H1 (cell line): ENCODE results near the gene ATP6V0A4. TPM values are rescaled to one million over a fixed set of nuclear protein-coding genes. Genes with fewer than 3 reads are reported as not detected.

Source experiments
- CTCF ChIA-PET: fragments of 300-600 bp; sonication (Branson Sonifier 250); formaldehyde crosslinking; loops from one replicate; lab custom pipeline; 2021; ENCODE audit not compliant: partially characterized antibody; lab: Charles Lee
- POLR2A ChIA-PET: fragments of 300-600 bp; sonication (Branson Sonifier 250); formaldehyde crosslinking; loops from one replicate; lab custom pipeline; 2021; ENCODE audit warnings: inconsistent platforms; ENCODE audit not compliant: partially characterized antibody; lab: Charles Lee
- DNase-seq, 2 experiments: peaks; one replicate each; pipeline versions ENCODE4 v3.0.0 to v3.0.0-alpha.2; 2010 to 2022; ENCODE audit warnings: low spot score in 2 of 2, low read depth in 1 of 2, mixed read lengths in 1 of 2
- FAIRE-seq: peaks from 2 replicates; lab custom pipeline; 2011; peaks lifted over from hg19 to GRCh38; lab: Jason Lieb, UNC
- H2AFZ ChIP-seq: 2 replicates; pipeline ENCODE4 v1.8.1; 2012; ENCODE audit warnings: low read length, inconsistent platforms
- H2AK5ac ChIP-seq: 2 replicates; pipeline ENCODE4 v1.6.1; 2013; ENCODE audit warnings: low read depth, low read length
- H2BK120ac ChIP-seq: replicated peaks from 2 replicates; pipeline ENCODE3; 2013; ENCODE audit warnings: low read depth, low read length, inconsistent platforms
- H2BK12ac ChIP-seq: 2 replicates; pipeline ENCODE4 v1.6.1; 2013; ENCODE audit warnings: low read depth, low read length
- H2BK15ac ChIP-seq: 2 replicates; pipeline ENCODE4 v1.6.1; 2013; ENCODE audit warnings: low read length
- H2BK20ac ChIP-seq: 2 replicates; pipeline ENCODE4 v1.6.1; 2013; ENCODE audit warnings: low read length
- H2BK5ac ChIP-seq: 2 replicates; pipeline ENCODE4 v1.6.1; 2013; ENCODE audit warnings: low read depth, low read length
- H3K14ac ChIP-seq: 2 replicates; pipeline ENCODE4 v1.6.1; 2013; ENCODE audit warnings: inconsistent platforms; ENCODE audit not compliant: insufficient read length
- H3K18ac ChIP-seq: 2 replicates; pipeline ENCODE4 v1.6.1; 2013; ENCODE audit warnings: low read length; ENCODE audit errors: extremely low read depth
- H3K23ac ChIP-seq: 2 replicates; pipeline ENCODE4 v1.6.1; 2013; ENCODE audit warnings: inconsistent platforms; ENCODE audit not compliant: insufficient read length
- H3K23me2 ChIP-seq: 2 replicates; pipeline ENCODE4 v1.6.1; 2013; ENCODE audit warnings: low read depth, low read length
- H3K27ac ChIP-seq: 2 replicates; pipeline ENCODE4 v1.6.1; 2011; ENCODE audit warnings: low read depth, low read length, inconsistent platforms
- H3K27me3 ChIP-seq, 4 experiments: replicated peaks in 1 of 4; 1 replicate in 1 of 4; 2 replicates in 3 of 4; pipeline versions ENCODE4 v1.6.1 to v1.8.1; 2011 to 2013; ENCODE audit warnings: low read length in 3 of 4, mild to moderate bottlenecking in 3 of 4, inconsistent platforms in 2 of 4, mixed read lengths in 2 of 4, moderate library complexity in 1 of 4; ENCODE audit not compliant: control insufficient read depth in 3 of 4, insufficient read depth in 3 of 4; ENCODE audit errors: extremely low read depth in 1 of 4
- H3K36me3 ChIP-seq, 4 experiments: 2 replicates each; pipeline versions ENCODE4 v1.6.1 to v1.8.1; 2011 to 2013; ENCODE audit warnings: mild to moderate bottlenecking in 4 of 4, low read length in 3 of 4, moderate library complexity in 2 of 4, control low read depth in 1 of 4, inconsistent platforms in 1 of 4; ENCODE audit not compliant: insufficient read depth in 4 of 4, control insufficient read depth in 2 of 4
- H3K4ac ChIP-seq: replicated peaks from 2 replicates; pipeline ENCODE3; 2013; ENCODE audit warnings: low read length, low read depth, mixed read lengths, inconsistent platforms; ENCODE audit not compliant: insufficient read length
- H3K4me1 ChIP-seq, 4 experiments: replicated peaks in 1 of 4; 1 replicate in 1 of 4; 2 replicates in 3 of 4; pipeline versions ENCODE4 v1.6.1 to v1.8.1; 2011 to 2013; ENCODE audit warnings: low read length in 3 of 4, inconsistent platforms in 2 of 4, mixed read lengths in 1 of 4; ENCODE audit not compliant: insufficient read depth in 4 of 4, control insufficient read depth in 3 of 4
- H3K4me2 ChIP-seq, 2 experiments: 2 replicates each; pipeline versions ENCODE4 v1.6.1 to v1.8.1; 2011 to 2013; ENCODE audit warnings: low read depth in 2 of 2, low read length in 2 of 2, control low read depth in 1 of 2, inconsistent platforms in 1 of 2, mild to moderate bottlenecking in 1 of 2; ENCODE audit not compliant: insufficient read depth in 1 of 2
- H3K4me3 ChIP-seq, 4 experiments: fragments of 200-600, 300-600 bp in 1 of 4; sonication (generic), shearing (Covaris generic), sonication (Bioruptor Twin) in 1 of 4; 2 replicates each; pipeline versions ENCODE4 v1.5.1 to v1.8.1; 2011 to 2016; ENCODE audit warnings: low read length in 4 of 4, low read depth in 3 of 4, control low read depth in 2 of 4, inconsistent platforms in 2 of 4, mild to moderate bottlenecking in 2 of 4, mixed read lengths in 1 of 4, moderate library complexity in 1 of 4; ENCODE audit not compliant: insufficient read depth in 2 of 4; ENCODE audit errors: extremely low read depth in 1 of 4
- H3K56ac ChIP-seq: replicated peaks from 2 replicates; pipeline ENCODE3; 2013; ENCODE audit warnings: low read depth, mild to moderate bottlenecking, mixed read lengths, low read length, inconsistent platforms; ENCODE audit not compliant: insufficient read length
- H3K79me1 ChIP-seq: 2 replicates; pipeline ENCODE4 v1.6.1; 2013; ENCODE audit warnings: low read depth, low read length, control low read depth
- H3K79me2 ChIP-seq, 2 experiments: 2 replicates each; pipeline versions ENCODE4 v1.6.1 to v1.8.1; 2012 to 2013; ENCODE audit warnings: low read length in 2 of 2, mild to moderate bottlenecking in 2 of 2, inconsistent platforms in 1 of 2; ENCODE audit not compliant: insufficient read depth in 2 of 2, control insufficient read depth in 1 of 2
- H3K9ac ChIP-seq, 4 experiments: replicated peaks in 1 of 4; 1 replicate in 1 of 4; 2 replicates in 3 of 4; pipeline versions ENCODE4 v1.6.1 to v1.8.1; 2011 to 2013; ENCODE audit warnings: low read depth in 3 of 4, low read length in 3 of 4, control low read depth in 2 of 4, mild to moderate bottlenecking in 2 of 4, moderate library complexity in 2 of 4, inconsistent platforms in 1 of 4; ENCODE audit errors: extremely low read depth in 1 of 4
- H3K9me3 ChIP-seq, 2 experiments: 2 replicates each; pipeline versions ENCODE4 v1.6.1 to v1.8.1; 2012 to 2013; ENCODE audit warnings: mild to moderate bottlenecking in 2 of 2, moderate library complexity in 2 of 2, control low read depth in 1 of 2, inconsistent platforms in 1 of 2, low read depth in 1 of 2, low read length in 1 of 2, mixed read lengths in 1 of 2; ENCODE audit not compliant: insufficient read depth in 2 of 2
- H4K20me1 ChIP-seq, 2 experiments: replicated peaks in 1 of 2; 2 replicates each; pipeline versions ENCODE3 to v1.8.1; 2011 to 2013; ENCODE audit warnings: inconsistent platforms in 2 of 2, low read length in 2 of 2, mild to moderate bottlenecking in 1 of 2; ENCODE audit not compliant: insufficient read depth in 2 of 2, control insufficient read depth in 1 of 2
- H4K5ac ChIP-seq: 2 replicates; pipeline ENCODE4 v1.6.1; 2013; ENCODE audit warnings: low read length, low read depth, mixed read lengths, inconsistent platforms; ENCODE audit not compliant: insufficient read length
- H4K8ac ChIP-seq: 2 replicates; pipeline ENCODE4 v1.8.0; 2013; ENCODE audit warnings: mild to moderate bottlenecking, moderate library complexity, low read length, inconsistent platforms; ENCODE audit not compliant: insufficient read depth; ENCODE audit errors: extremely low read depth
- H4K91ac ChIP-seq: replicated peaks from 2 replicates; pipeline ENCODE3; 2013; ENCODE audit warnings: low read length, mixed read lengths, inconsistent platforms; ENCODE audit not compliant: insufficient read length
- BCL11A ChIP-seq, 2 experiments: IDR thresholded peaks; one replicate each; pipeline ENCODE4 v1.6.1; 2011; ENCODE audit warnings: low read depth in 2 of 2, low read length in 2 of 2, mild to moderate bottlenecking in 2 of 2
- POU5F1 ChIP-seq: IDR thresholded peaks from 2 replicates; pipeline ENCODE4 v1.6.1; 2011; ENCODE audit warnings: low read depth, mild to moderate bottlenecking, low read length, moderate library complexity
- SP1 ChIP-seq: IDR thresholded peaks from 2 replicates; pipeline ENCODE4 v1.6.1; 2011; ENCODE audit warnings: low read depth, low read length
- SP4 ChIP-seq: IDR thresholded peaks from 2 replicates; pipeline ENCODE4 v1.6.1; 2012; ENCODE audit warnings: low read length, inconsistent platforms
- TCF12 ChIP-seq: IDR thresholded peaks from 2 replicates; pipeline ENCODE4 v1.6.1; 2011; ENCODE audit warnings: low read depth, mild to moderate bottlenecking, low read length
- whole genome bisulfite sequencing, 2 experiments: shearing (Covaris generic) in 1 of 2; methylation state at CpG; one replicate each; pipeline versions ENCODE4 v1.1.6 to v1.1.7; 2013 to 2015; ENCODE audit warnings: low lambda C conversion rate in 2 of 2, mixed read lengths in 2 of 2, inconsistent platforms in 1 of 2, low coverage in 1 of 2, missing lambda C conversion rate in 1 of 2; ENCODE audit not compliant: insufficient replicate concordance in 2 of 2, insufficient coverage in 1 of 2, insufficient read length in 1 of 2; ENCODE audit errors: extremely low coverage in 1 of 2, missing lambda C conversion rate in 1 of 2; 5-methylcytosine and 5-hydroxymethylcytosine counted together
- polyA plus RNA-seq, 7 experiments: library from polyadenylated mRNA; depleted of rRNA in 3 of 7; stranded (reverse) in 5 of 7; unstranded in 2 of 7; fragments of >200 nt in 5 of 7; fragments of 200-250 nt in 2 of 7; gene quantifications; 1 replicate in 5 of 7; 2 replicates in 1 of 7; 4 replicates in 1 of 7; pipeline versions ENCODE4 v1.2.1 to v1.2.3, GENCODE V29; 2011 to 2013; ENCODE audit warnings: missing spikeins in 2 of 7, mixed read lengths in 2 of 7
- total RNA-seq: library from RNA; stranded (reverse); fragmentation: NEBNext Ultra II Directional; extraction: Animal tissue kit (Norgen Biotek cat#: 25700); gene quantifications from 2 replicates; pipeline ENCODE4 v1.2.1, GENCODE V29; 2021

The ATP6V0A4 gene
- total and polyA plus RNA-seq, 2 of the 8 experiments (the other 6 are each of a cell fraction or from before 2014, with no cell fraction given), result 0.47 to 1.6 TPM

DNA sequence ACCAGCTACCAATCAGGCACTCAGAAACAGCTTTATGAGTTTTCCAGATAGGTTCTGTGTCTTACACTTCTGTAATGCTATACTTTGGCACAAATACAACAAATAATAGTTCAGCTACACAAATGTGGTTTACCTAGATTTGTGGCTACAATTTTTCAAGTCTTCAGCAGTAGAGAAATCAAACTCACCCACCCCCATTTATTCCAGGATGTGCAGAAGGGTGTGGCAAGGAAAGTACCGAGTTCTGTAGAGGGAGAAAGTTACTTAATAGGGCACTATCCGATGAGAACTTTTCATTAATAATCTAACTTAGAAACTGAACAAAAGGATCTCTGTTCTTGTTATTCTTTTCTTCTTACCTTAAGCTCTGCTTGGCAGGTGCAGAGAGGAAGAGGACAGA is 30.3 kb upstream of the ATP6V0A4 start:
- Histone ChIP-seq H3K79me1 (no peaks in the 10 kb centered on the region), H3K27me3 (no peaks in the 10 kb centered on the region), H3K4me1 (no peaks in the 10 kb centered on the region), H4K91ac (no peak overlapping the region), H2BK5ac (no peak overlapping the region), H3K4me3 (no peak overlapping the region), H3K36me3 (no peaks in the 10 kb centered on the region), H2BK20ac (no peak overlapping the region), H3K9ac (no peak overlapping the region), H3K9me3 (no peaks in the 10 kb centered on the region), H3K23me2 (no peaks in the 10 kb centered on the region), H2BK12ac (no peak overlapping the region), H2AK5ac (no peak overlapping the region), H3K4me2 (no peak overlapping the region), H2AFZ (no peak overlapping the region), H4K5ac (no peak overlapping the region), H3K56ac (no peak overlapping the region), H3K4ac (no peak overlapping the region), H4K20me1 (no peaks in the 10 kb centered on the region), H3K23ac (no peak overlapping the region), H3K14ac (no peak overlapping the region), H3K79me2 (no peaks in the 10 kb centered on the region), H3K27ac (no peak overlapping the region), H2BK15ac (no peak overlapping the region), H3K18ac (no peak overlapping the region), H2BK120ac (no peak overlapping the region), H4K8ac (no peak overlapping the region)
- ChIA-PET CTCF (no interaction called here), POLR2A (interaction anchor here (0.7 kb wide), 1 partner anchor 71 kb away, joined by 3 read pairs; no protein-coding TSS in a partner anchor)
- WGBS, 2 experiments, result 98% methylated on average over 2 of the region's 2 CpGs; no CpG with 5 or more reads in 1 of the 2 experiments
- no peak for TF ChIP-seq SP1
- TF ChIP-seq TCF12, result no peak
- no peak for TF ChIP-seq POU5F1
- no peak for TF ChIP-seq SP4
- no peak for TF ChIP-seq BCL11A (IDR thresholded peaks at IDR 0.05; ENCODE audit: low read depth in 2 of 2, low read length in 2 of 2)
- FAIRE-seq (no peak), DNase-seq (no peak)
